Uterus (tissue), 2 donors: ENCODE data around the gene IRF2BPL.

ENCODE experiments used
- POLR2A ChIP-seq, 2 donors: fragments of 450-650 bp; IDR thresholded peaks; one replicate each; pipeline ENCODE4 v1.6.1; 2016; ENCODE audit warnings: antibody characterized with exemption in 2 of 2, mild to moderate bottlenecking in 1 of 2, moderate library complexity in 1 of 2
- TF ChIP-seq, protein P1 (sequence below), 4 experiments: fragments of 200-600 bp in 2 of 4; fragments of 450-650 bp in 2 of 4; sonication (generic) in 2 of 4; IDR thresholded peaks; one replicate each; pipeline ENCODE4 v1.5.1; 2016 to 2019; ENCODE audit warnings: antibody characterized with exemption in 4 of 4, mild to moderate bottlenecking in 2 of 4, moderate library complexity in 1 of 4

GRCh38 chr14:77037938-77038568 is 9.5 kb upstream of the IRF2BPL start:
- TF ChIP-seq, protein P1, sequence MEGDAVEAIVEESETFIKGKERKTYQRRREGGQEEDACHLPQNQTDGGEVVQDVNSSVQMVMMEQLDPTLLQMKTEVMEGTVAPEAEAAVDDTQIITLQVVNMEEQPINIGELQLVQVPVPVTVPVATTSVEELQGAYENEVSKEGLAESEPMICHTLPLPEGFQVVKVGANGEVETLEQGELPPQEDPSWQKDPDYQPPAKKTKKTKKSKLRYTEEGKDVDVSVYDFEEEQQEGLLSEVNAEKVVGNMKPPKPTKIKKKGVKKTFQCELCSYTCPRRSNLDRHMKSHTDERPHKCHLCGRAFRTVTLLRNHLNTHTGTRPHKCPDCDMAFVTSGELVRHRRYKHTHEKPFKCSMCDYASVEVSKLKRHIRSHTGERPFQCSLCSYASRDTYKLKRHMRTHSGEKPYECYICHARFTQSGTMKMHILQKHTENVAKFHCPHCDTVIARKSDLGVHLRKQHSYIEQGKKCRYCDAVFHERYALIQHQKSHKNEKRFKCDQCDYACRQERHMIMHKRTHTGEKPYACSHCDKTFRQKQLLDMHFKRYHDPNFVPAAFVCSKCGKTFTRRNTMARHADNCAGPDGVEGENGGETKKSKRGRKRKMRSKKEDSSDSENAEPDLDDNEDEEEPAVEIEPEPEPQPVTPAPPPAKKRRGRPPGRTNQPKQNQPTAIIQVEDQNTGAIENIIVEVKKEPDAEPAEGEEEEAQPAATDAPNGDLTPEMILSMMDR (IDR thresholded peaks at IDR 0.05): no peak
- TF ChIP-seq POLR2A (IDR thresholded peaks at IDR 0.05): no peak
